ENCODE results near the gene SLC22A12. TPM values are rescaled to one million over a fixed set of nuclear protein-coding genes. Genes with fewer than 3 reads are reported as not detected.

Gene SLC22A12
- polyA plus RNA-seq, 1 donor from 2014 or later = not detected

DNA sequence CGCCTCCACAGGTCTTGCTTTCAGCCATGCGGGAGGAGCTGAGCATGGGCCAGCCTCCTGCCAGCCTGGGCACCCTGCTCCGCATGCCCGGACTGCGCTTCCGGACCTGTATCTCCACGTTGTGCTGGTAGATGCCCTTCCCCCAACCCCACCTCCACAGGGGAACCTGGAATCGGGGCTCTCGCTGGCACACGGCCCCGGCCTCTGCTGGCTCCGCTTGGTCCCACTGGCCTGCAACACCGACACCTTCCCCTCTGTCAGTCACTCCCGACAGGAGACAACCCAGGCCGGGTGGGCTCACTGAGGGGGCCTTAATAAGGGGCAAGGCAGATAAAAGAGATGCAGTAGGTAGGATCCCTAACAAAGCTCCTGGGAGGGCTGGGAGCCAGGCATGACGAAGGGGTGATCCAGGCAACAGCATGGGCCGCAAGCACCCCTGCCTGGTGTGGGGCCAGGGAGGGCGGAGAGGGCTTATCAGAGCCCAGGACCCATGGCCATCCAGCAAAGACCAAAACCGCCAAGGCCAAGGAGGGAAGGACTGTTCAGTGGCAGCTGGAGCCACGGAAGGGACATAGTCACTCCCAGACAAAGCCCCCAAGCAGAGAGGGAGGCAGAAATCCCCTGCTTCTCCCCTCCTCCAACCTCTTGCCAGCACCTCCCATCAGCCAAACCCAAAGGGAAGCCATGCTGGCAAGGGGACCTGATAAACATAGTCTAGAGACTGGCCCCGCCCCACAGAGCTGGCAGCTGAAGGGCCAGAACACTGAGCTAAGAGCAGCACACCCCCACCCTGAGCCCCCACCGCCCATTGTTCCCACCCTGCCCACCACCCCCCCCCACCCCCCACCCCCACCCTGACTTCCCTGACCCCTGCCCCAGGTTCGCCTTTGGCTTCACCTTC, 8.0 kb downstream of the SLC22A12 start:
- TF ChIP-seq SMC3 (conservative IDR thresholded peaks at IDR 0.05; ENCODE audit: poor library complexity) (no peak), MXI1 (conservative IDR thresholded peaks at IDR 0.05; ENCODE audit: poor library complexity, severe bottlenecking) (no peak), RAD21 (conservative IDR thresholded peaks at IDR 0.05) (no peak)
- TF ChIP-seq, protein P1, sequence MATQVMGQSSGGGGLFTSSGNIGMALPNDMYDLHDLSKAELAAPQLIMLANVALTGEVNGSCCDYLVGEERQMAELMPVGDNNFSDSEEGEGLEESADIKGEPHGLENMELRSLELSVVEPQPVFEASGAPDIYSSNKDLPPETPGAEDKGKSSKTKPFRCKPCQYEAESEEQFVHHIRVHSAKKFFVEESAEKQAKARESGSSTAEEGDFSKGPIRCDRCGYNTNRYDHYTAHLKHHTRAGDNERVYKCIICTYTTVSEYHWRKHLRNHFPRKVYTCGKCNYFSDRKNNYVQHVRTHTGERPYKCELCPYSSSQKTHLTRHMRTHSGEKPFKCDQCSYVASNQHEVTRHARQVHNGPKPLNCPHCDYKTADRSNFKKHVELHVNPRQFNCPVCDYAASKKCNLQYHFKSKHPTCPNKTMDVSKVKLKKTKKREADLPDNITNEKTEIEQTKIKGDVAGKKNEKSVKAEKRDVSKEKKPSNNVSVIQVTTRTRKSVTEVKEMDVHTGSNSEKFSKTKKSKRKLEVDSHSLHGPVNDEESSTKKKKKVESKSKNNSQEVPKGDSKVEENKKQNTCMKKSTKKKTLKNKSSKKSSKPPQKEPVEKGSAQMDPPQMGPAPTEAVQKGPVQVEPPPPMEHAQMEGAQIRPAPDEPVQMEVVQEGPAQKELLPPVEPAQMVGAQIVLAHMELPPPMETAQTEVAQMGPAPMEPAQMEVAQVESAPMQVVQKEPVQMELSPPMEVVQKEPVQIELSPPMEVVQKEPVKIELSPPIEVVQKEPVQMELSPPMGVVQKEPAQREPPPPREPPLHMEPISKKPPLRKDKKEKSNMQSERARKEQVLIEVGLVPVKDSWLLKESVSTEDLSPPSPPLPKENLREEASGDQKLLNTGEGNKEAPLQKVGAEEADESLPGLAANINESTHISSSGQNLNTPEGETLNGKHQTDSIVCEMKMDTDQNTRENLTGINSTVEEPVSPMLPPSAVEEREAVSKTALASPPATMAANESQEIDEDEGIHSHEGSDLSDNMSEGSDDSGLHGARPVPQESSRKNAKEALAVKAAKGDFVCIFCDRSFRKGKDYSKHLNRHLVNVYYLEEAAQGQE (IDR thresholded peaks at IDR 0.05; ENCODE audit: borderline replicate concordance) = no peak
- Histone ChIP-seq H3K9me3 (ENCODE audit: low read length) (no peaks in the 10 kb centered on the region), H3K9ac (ENCODE audit: low read length) (no peak overlapping the region), H3K4me2 (ENCODE audit: low read length) (no peak overlapping the region), H3K36me3 (ENCODE audit: insufficient read depth, low read length) (no peaks in the 10 kb centered on the region), H3K79me2 (replicated peaks; ENCODE audit: insufficient read depth, low read length) (no peaks in the 10 kb centered on the region), H3F3A (ENCODE audit: insufficient read depth, low read length, poor library complexity, severe bottlenecking) (no peaks in the 10 kb centered on the region), H3K27me3 (ENCODE audit: insufficient read depth, low read depth, low read length) (no peaks in the 10 kb centered on the region), H3K27ac (ENCODE audit: low read length) (no peak overlapping the region), H3K4me3 (ENCODE audit: low read length) (no peak overlapping the region), H2AFZ (ENCODE audit: low read depth, low read length) (no peak overlapping the region), H4K20me1 (ENCODE audit: insufficient read depth) (no peaks in the 10 kb centered on the region), H3K9me2 (ENCODE audit: insufficient read depth, low read length) (no peaks in the 10 kb centered on the region)

DNA sequence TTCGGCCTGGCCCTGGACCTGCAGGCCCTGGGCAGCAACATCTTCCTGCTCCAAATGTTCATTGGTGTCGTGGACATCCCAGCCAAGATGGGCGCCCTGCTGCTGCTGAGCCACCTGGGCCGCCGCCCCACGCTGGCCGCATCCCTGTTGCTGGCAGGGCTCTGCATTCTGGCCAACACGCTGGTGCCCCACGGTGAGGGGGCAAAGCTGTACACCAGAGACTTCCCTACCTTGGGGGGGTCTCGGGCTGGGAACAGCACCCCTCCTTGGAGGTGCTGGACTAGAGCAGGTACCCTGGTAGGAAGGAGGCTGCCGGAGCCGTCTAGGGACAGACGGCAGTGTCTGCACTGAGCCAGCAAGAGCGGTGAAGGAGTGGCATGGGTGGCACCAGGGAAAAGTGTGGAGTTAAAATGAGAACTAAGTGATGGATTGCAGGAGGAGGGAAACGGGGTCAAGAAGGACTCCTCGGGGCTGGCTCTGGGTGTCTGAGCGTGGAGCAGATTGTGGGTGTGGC, 8.7 kb downstream of the SLC22A12 start:
- Histone ChIP-seq H4K20me1 (ENCODE audit: insufficient read depth) (no peaks in the 10 kb centered on the region), H3K27me3 (ENCODE audit: insufficient read depth, low read depth, low read length) (no peaks in the 10 kb centered on the region), H3F3A (ENCODE audit: insufficient read depth, low read length, poor library complexity, severe bottlenecking) (no peaks in the 10 kb centered on the region), H3K27ac (ENCODE audit: low read length) (no peak overlapping the region), H3K4me2 (ENCODE audit: low read length) (no peak overlapping the region), H2AFZ (ENCODE audit: low read depth, low read length) (no peak overlapping the region), H3K9me2 (ENCODE audit: insufficient read depth, low read length) (no peaks in the 10 kb centered on the region), H3K4me3 (ENCODE audit: low read length) (no peak overlapping the region), H3K9ac (ENCODE audit: low read length) (no peak overlapping the region), H3K79me2 (replicated peaks; ENCODE audit: insufficient read depth, low read length) (no peaks in the 10 kb centered on the region), H3K36me3 (ENCODE audit: insufficient read depth, low read length) (no peaks in the 10 kb centered on the region), H3K9me3 (ENCODE audit: low read length) (no peaks in the 10 kb centered on the region)
- TF ChIP-seq, protein P2, sequence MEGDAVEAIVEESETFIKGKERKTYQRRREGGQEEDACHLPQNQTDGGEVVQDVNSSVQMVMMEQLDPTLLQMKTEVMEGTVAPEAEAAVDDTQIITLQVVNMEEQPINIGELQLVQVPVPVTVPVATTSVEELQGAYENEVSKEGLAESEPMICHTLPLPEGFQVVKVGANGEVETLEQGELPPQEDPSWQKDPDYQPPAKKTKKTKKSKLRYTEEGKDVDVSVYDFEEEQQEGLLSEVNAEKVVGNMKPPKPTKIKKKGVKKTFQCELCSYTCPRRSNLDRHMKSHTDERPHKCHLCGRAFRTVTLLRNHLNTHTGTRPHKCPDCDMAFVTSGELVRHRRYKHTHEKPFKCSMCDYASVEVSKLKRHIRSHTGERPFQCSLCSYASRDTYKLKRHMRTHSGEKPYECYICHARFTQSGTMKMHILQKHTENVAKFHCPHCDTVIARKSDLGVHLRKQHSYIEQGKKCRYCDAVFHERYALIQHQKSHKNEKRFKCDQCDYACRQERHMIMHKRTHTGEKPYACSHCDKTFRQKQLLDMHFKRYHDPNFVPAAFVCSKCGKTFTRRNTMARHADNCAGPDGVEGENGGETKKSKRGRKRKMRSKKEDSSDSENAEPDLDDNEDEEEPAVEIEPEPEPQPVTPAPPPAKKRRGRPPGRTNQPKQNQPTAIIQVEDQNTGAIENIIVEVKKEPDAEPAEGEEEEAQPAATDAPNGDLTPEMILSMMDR (IDR thresholded peaks at IDR 0.05; ENCODE audit: poor library complexity, severe bottlenecking) = no peak
- TF ChIP-seq POLR2AphosphoS5 (IDR thresholded peaks at IDR 0.05) (no peak), TAF1 (IDR thresholded peaks at IDR 0.05; ENCODE audit: low read depth) (no peak), EZH2 (IDR thresholded peaks at IDR 0.05; ENCODE audit: borderline replicate concordance, insufficient read depth, low read length, poor library complexity, severe bottlenecking) (no peak), EP300 (conservative IDR thresholded peaks at IDR 0.05; ENCODE audit: poor library complexity, severe bottlenecking) (no peak), MXI1 (conservative IDR thresholded peaks at IDR 0.05; ENCODE audit: poor library complexity, severe bottlenecking) (no peak)
